HEK293 (cell line): ENCODE data around the gene OBSL1.

ENCODE experiments used
- CTCF ChIA-PET: fragments of 350-600 bp; formaldehyde crosslinking; extraction: SDS; loops from one replicate; lab custom pipeline; 2021; ENCODE audit warnings: antibody characterized with exemption; lab: Yijun Ruan, JAX
- POLR2A ChIA-PET: fragments of 300-600 bp; formaldehyde crosslinking; extraction: SDS; loops from one replicate; lab custom pipeline; 2020; ENCODE audit warnings: antibody characterized with exemption, inconsistent platforms; lab: Yijun Ruan, JAX
- H3K27ac ChIP-seq: fragments of 200-500 bp; sonication (Bioruptor generic); 2 replicates; pipeline ENCODE4 v1.5.1; 2014; ENCODE audit warnings: low read depth, low read length, control low read depth, inconsistent platforms; ENCODE audit errors: extremely low read depth
- H3K36me3 ChIP-seq, 2 experiments: fragments of 200-500 bp in 1 of 2; sonication (Bioruptor generic) in 1 of 2; 1 replicate in 1 of 2; 2 replicates in 1 of 2; pipeline ENCODE4 v1.5.1; 2014 to 2017; ENCODE audit warnings: inconsistent platforms in 2 of 2, low read length in 2 of 2; ENCODE audit not compliant: control insufficient read depth in 2 of 2, insufficient read depth in 1 of 2
- H3K4me1 ChIP-seq: fragments of 200-500 bp; sonication (Bioruptor generic); 2 replicates; pipeline ENCODE4 v1.5.1; 2014; ENCODE audit warnings: mild to moderate bottlenecking, low read length, inconsistent platforms; ENCODE audit not compliant: control insufficient read depth, insufficient read depth
- H3K4me3 ChIP-seq: 2 replicates; pipeline ENCODE4 v1.5.1; 2011; ENCODE audit warnings: low read depth, mild to moderate bottlenecking, control low read depth, low read length, moderate library complexity
- H3K9me3 ChIP-seq: fragments of 200-500 bp; sonication (Bioruptor generic); 2 replicates; pipeline ENCODE4 v1.5.1; 2014; ENCODE audit warnings: low read depth, low read length, inconsistent platforms; ENCODE audit not compliant: control insufficient read depth, insufficient read depth
- AEBP2 ChIP-seq: fragments of 450-650 bp; formaldehyde crosslinking; IDR thresholded peaks from 2 replicates; pipeline ENCODE4 v1.5.1; 2016; ENCODE audit warnings: missing biosample characterization, missing genetic modification characterization, borderline replicate concordance
- FEZF1 ChIP-seq: fragments of 450-650 bp; formaldehyde crosslinking; IDR thresholded peaks from 2 replicates; pipeline ENCODE4 v1.5.1; 2016; ENCODE audit warnings: missing biosample characterization, missing genetic modification characterization
- KLF17 ChIP-seq: fragments of 450-650 bp; formaldehyde crosslinking; IDR thresholded peaks from 2 replicates; pipeline ENCODE4 v1.5.1; 2016; ENCODE audit warnings: missing biosample characterization, missing genetic modification characterization
- KLF8 ChIP-seq: fragments of 450-650 bp; formaldehyde crosslinking; IDR thresholded peaks from 2 replicates; pipeline ENCODE4 v1.5.1; 2016; ENCODE audit warnings: missing biosample characterization, missing genetic modification characterization
- SP2 ChIP-seq: fragments of 450-650 bp; formaldehyde crosslinking; IDR thresholded peaks from 2 replicates; pipeline ENCODE4 v1.5.1; 2016; ENCODE audit warnings: missing biosample characterization, missing genetic modification characterization
- SP7 ChIP-seq: fragments of 450-650 bp; formaldehyde crosslinking; IDR thresholded peaks from 2 replicates; pipeline ENCODE4 v1.5.1; 2016; ENCODE audit warnings: missing biosample characterization, missing genetic modification characterization
- ZNF10 ChIP-seq: fragments of 450-650 bp; formaldehyde crosslinking; IDR thresholded peaks from 2 replicates; pipeline ENCODE4 v1.5.1; 2017; ENCODE audit warnings: missing biosample characterization, missing genetic modification characterization
- ZNF114 ChIP-seq: fragments of 450-650 bp; formaldehyde crosslinking; IDR thresholded peaks from 2 replicates; pipeline ENCODE4 v1.5.0; 2017; ENCODE audit warnings: missing biosample characterization, missing genetic modification characterization
- ZNF274 ChIP-seq, 2 experiments: fragments of 200-500 bp in 1 of 2; fragments of 450-650 bp in 1 of 2; sonication (Bioruptor generic) in 1 of 2; formaldehyde crosslinking in 1 of 2; IDR thresholded peaks; 2 replicates each; pipeline versions ENCODE4 v1.5.1 to v1.6.1; 2014 to 2016; ENCODE audit warnings: borderline replicate concordance in 1 of 2, inconsistent platforms in 1 of 2, low read length in 1 of 2, missing biosample characterization in 1 of 2, missing genetic modification characterization in 1 of 2
- ZNF280D ChIP-seq: fragments of 450-650 bp; formaldehyde crosslinking; IDR thresholded peaks from 2 replicates; pipeline ENCODE4 v1.5.1; 2016; ENCODE audit warnings: missing biosample characterization, missing genetic modification characterization
- ZNF426 ChIP-seq: fragments of 450-650 bp; formaldehyde crosslinking; IDR thresholded peaks from 2 replicates; pipeline ENCODE4 v1.5.1; 2017; ENCODE audit warnings: missing biosample characterization, missing genetic modification characterization, mild to moderate bottlenecking, inconsistent platforms, moderate library complexity
- ZNF501 ChIP-seq: fragments of 450-650 bp; formaldehyde crosslinking; IDR thresholded peaks from 2 replicates; pipeline ENCODE4 v1.5.1; 2016; ENCODE audit warnings: missing biosample characterization, missing genetic modification characterization
- ZNF518A ChIP-seq: fragments of 450-650 bp; formaldehyde crosslinking; conservative IDR thresholded peaks from 2 replicates; pipeline ENCODE4 v1.5.1; 2016; ENCODE audit warnings: low read depth, missing biosample characterization, missing genetic modification characterization
- ZNF521 ChIP-seq: fragments of 450-650 bp; formaldehyde crosslinking; IDR thresholded peaks from 2 replicates; pipeline ENCODE4 v1.5.1; 2017; ENCODE audit warnings: missing biosample characterization, mild to moderate bottlenecking, missing genetic modification characterization
- ZNF544 ChIP-seq: fragments of 450-650 bp; formaldehyde crosslinking; IDR thresholded peaks from 2 replicates; pipeline ENCODE4 v1.5.0; 2017; ENCODE audit warnings: missing biosample characterization, missing genetic modification characterization
- ZNF707 ChIP-seq: fragments of 450-650 bp; formaldehyde crosslinking; IDR thresholded peaks from 2 replicates; pipeline ENCODE4 v1.5.1; 2016; ENCODE audit warnings: missing biosample characterization, missing genetic modification characterization
- ZNF76 ChIP-seq: fragments of 450-650 bp; formaldehyde crosslinking; IDR thresholded peaks from 2 replicates; pipeline ENCODE4; 2016; ENCODE audit warnings: low read depth, missing biosample characterization, missing genetic modification characterization, borderline replicate concordance
- ZNF830 ChIP-seq: fragments of 450-650 bp; IDR thresholded peaks from 2 replicates; pipeline ENCODE4 v1.5.0; 2018; ENCODE audit warnings: missing biosample characterization, missing genetic modification characterization, low read depth, mild to moderate bottlenecking, moderate library complexity
- ZSCAN5A ChIP-seq: fragments of 450-650 bp; formaldehyde crosslinking; IDR thresholded peaks from 2 replicates; pipeline ENCODE4 v1.5.1; 2016; ENCODE audit warnings: missing biosample characterization, missing genetic modification characterization

The OBSL1 gene

GRCh38 chr2:219527472-219527871 lies 43.9 kb downstream of the OBSL1 start:
- Histone ChIP-seq H3K9me3 (no peaks in the 10 kb centered on the region), H3K36me3 (no peaks in the 10 kb centered on the region), H3K27ac (no peak overlapping the region), H3K4me1 (no peaks in the 10 kb centered on the region), H3K4me3 (no peak overlapping the region)
- CTCF ChIA-PET: interaction anchor here (0.5 to 9.7 kb wide), 14 partner anchors 8 to 1544 kb away, joined by 3 to 252 read pairs (median 6); partner anchors contain the start of genes ASIC4 and GMPPA
- POLR2A ChIA-PET: interaction anchor here (0.8 to 1.4 kb wide), 2 partner anchors 11 to 29 kb away, joined by 3 to 6 read pairs; partner anchors contain the start of gene GMPPA
- TF ChIP-seq ZNF544 (tag by site-specific recombination) (no peak), ZNF830 (no peak), ZNF10 (tag by site-specific recombination) (no peak), ZNF518A (no peak), ZNF426 (tag by site-specific recombination) (no peak), ZNF707 (tag by site-specific recombination) (no peak), KLF17 (tag by site-specific recombination) (no peak), KLF8 (tag by site-specific recombination) (no peak), AEBP2 (tag by site-specific recombination) (no peak), SP7 (tag by site-specific recombination) (no peak), SP2 (no peak), ZNF114 (tag by site-specific recombination) (no peak), ZNF76 (no peak), ZSCAN5A (tag by site-specific recombination) (no peak), FEZF1 (tag by site-specific recombination) (no peak), ZNF501 (tag by site-specific recombination) (no peak), ZNF521 (tag by site-specific recombination) (no peak), ZNF274 (IDR thresholded peaks at IDR 0.05; ENCODE audit: low read length) (no peak), ZNF274 (tag by site-specific recombination; IDR thresholded peaks at IDR 0.05; ENCODE audit: borderline replicate concordance) (no peak), ZNF280D (tag by site-specific recombination) (no peak)
